Measurements from ENCODE around the gene VSNL1.

GRCh38 chr2:17581831-17582230 is 41.3 kb downstream of the VSNL1 start:
- TF ChIP-seq POLR2A (IDR thresholded peaks at IDR 0.05), result no peak
- no peak for TF ChIP-seq CTCF (IDR thresholded peaks at IDR 0.05)

All from upper lobe of left lung (tissue), 4 donors.